Uterus (tissue), 2 donors: ENCODE measurements around the gene HBG2.
"Not testable (repeated sequence)": the region's sequence is repeated elsewhere in the genome, so short reads cannot be mapped to it uniquely, and the experiment has no call there.

Experiments
- POLR2A ChIP-seq, 2 donors: fragments of 450-650 bp; IDR thresholded peaks; one replicate each; pipeline ENCODE4 v1.6.1; 2016; ENCODE audit warnings: antibody characterized with exemption in 2 of 2, mild to moderate bottlenecking in 1 of 2, moderate library complexity in 1 of 2
- TF ChIP-seq, protein P1 (sequence below), 4 experiments: fragments of 200-600 bp in 2 of 4; fragments of 450-650 bp in 2 of 4; sonication (generic) in 2 of 4; IDR thresholded peaks; one replicate each; pipeline ENCODE4 v1.5.1; 2016 to 2019; ENCODE audit warnings: antibody characterized with exemption in 4 of 4, mild to moderate bottlenecking in 2 of 4, moderate library complexity in 1 of 4

DNA sequence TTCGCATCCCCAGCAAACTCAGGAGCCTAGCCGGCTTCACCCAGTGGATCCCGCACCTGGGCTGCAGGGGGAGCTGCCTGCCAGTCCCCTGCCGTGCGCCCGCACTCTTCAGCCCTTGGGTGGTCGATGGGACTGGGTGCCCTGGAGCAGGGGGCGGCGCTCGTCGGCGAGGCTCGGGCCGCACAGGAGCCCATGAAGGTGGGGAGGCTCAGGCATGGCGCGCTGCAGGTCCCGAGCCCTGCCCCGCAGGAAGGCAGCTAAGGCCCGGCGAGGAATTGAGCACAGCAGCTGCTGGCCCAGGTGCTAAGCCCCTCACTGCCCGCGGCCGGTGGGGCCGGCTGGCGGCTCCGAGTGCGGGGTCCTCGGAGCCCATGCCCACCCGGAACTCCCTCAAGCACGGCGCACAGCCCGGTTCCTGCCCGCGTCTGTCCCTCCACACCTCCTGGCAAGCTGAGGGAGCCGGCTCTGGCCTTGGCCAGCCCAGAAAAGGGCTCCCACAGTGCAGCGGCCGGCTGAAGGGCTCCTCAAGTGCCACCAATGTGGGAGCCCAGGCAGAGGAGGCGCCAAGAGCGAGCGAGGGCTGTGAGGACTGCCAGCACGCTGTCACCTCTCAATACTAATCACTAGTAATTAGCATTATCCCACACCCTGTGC lies 39.9 kb upstream of the HBG2 start:
- TF ChIP-seq, protein P1, sequence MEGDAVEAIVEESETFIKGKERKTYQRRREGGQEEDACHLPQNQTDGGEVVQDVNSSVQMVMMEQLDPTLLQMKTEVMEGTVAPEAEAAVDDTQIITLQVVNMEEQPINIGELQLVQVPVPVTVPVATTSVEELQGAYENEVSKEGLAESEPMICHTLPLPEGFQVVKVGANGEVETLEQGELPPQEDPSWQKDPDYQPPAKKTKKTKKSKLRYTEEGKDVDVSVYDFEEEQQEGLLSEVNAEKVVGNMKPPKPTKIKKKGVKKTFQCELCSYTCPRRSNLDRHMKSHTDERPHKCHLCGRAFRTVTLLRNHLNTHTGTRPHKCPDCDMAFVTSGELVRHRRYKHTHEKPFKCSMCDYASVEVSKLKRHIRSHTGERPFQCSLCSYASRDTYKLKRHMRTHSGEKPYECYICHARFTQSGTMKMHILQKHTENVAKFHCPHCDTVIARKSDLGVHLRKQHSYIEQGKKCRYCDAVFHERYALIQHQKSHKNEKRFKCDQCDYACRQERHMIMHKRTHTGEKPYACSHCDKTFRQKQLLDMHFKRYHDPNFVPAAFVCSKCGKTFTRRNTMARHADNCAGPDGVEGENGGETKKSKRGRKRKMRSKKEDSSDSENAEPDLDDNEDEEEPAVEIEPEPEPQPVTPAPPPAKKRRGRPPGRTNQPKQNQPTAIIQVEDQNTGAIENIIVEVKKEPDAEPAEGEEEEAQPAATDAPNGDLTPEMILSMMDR (IDR thresholded peaks at IDR 0.05), result not testable (repeated sequence)
- not testable (repeated sequence) for TF ChIP-seq POLR2A (IDR thresholded peaks at IDR 0.05)
